Midbrain (tissue), 1 donor: ENCODE results near the gene DNHD1.

Experiments used
- DNase-seq: peaks from one replicate; lab custom pipeline; 2025; lab: John Stamatoyannopoulos, UW

The DNHD1 gene

GRCh38 chr11:6611092-6611962 lies 114.2 kb downstream of the DNHD1 start:
- DNase-seq = no peak

- no peak for DNase-seq
Measured at GRCh38 chr11:6611963-6612212, 114.8 kb downstream of the DNHD1 start.

GRCh38 chr11:6612213-6613041 lies 115.3 kb downstream of the DNHD1 start, which contains the start of gene TAF10:
Gene TAF10, minus strand, starts transcription at chr11:6612216. Its CDS starts 27 bp downstream, at chr11:6612189.
- DNase-seq = peak; percentile 96

GRCh38 chr11:6613496-6613895 lies 116.4 kb downstream of the DNHD1 start:
- no peak for DNase-seq

GRCh38 chr11:6614446-6614845 lies 117.4 kb downstream of the DNHD1 start:
- no peak for DNase-seq

GRCh38 chr11:6615046-6615445 lies 118.0 kb downstream of the DNHD1 start:
- no peak for DNase-seq

- no peak for DNase-seq
Measured at GRCh38 chr11:6615882-6616585, 119.0 kb downstream of the DNHD1 start.

GRCh38 chr11:6616596-6617250 lies 119.6 kb downstream of the DNHD1 start:
- no peak for DNase-seq

- no peak for DNase-seq
Measured at GRCh38 chr11:6617315-6617781, 120.3 kb downstream of the DNHD1 start.

- peak; percentile 66 for DNase-seq
Measured at GRCh38 chr11:6618117-6619003, 121.3 kb downstream of the DNHD1 start.

- DNase-seq = peak; percentile 96
Measured at GRCh38 chr11:6619004-6619745, 122.1 kb downstream of the DNHD1 start, which contains the start of gene TPP1. Gene TPP1, minus strand, starts transcription at chr11:6619422. Its CDS starts 22 bp downstream, at chr11:6619400.

GRCh38 chr11:6620636-6621035 lies 123.6 kb downstream of the DNHD1 start:
- DNase-seq = no peak
